Stimulated activated naive CD8-positive, alpha-beta T cell treated with anti-CD3 and anti-CD28 coated beads, Interleukin-15, Interleukin-2, amounts not matched to agents 100 ng/mL and 50 ng/mL, for 24 hours (primary cell): ENCODE data around the gene TMEM235.

Source experiments
- H3K27ac Mint-ChIP-seq: one replicate; pipeline ENCODE4 v1.8.0; 2021; ENCODE audit warnings: mild to moderate bottlenecking, mixed read lengths
- H3K27me3 Mint-ChIP-seq: one replicate; pipeline ENCODE4 v1.8.0; 2021; ENCODE audit warnings: mixed read lengths
- H3K36me3 Mint-ChIP-seq: one replicate; pipeline ENCODE4 v1.8.0; 2021; ENCODE audit warnings: low read depth, mixed read lengths
- H3K4me1 Mint-ChIP-seq: one replicate; pipeline ENCODE4 v1.8.0; 2021; ENCODE audit warnings: low read depth, mixed read lengths
- H3K4me3 Mint-ChIP-seq: one replicate; pipeline ENCODE4 v1.8.0; 2021; ENCODE audit warnings: mild to moderate bottlenecking, mixed read lengths
- H3K9me3 Mint-ChIP-seq: one replicate; pipeline ENCODE4 v1.8.0; 2021; ENCODE audit warnings: mixed read lengths

Gene TMEM235

GRCh38 chr17:78240012-78240655 lies 8.7 kb downstream of the TMEM235 start:
- peaks cover 3% of the 10 kb centered on the region for H3K4me1 Mint-ChIP-seq
- no peak overlapping the region for H3K4me3 Mint-ChIP-seq
- H3K27ac Mint-ChIP-seq = no peak overlapping the region
- H3K9me3 Mint-ChIP-seq = no peaks in the 10 kb centered on the region
- H3K36me3 Mint-ChIP-seq = no peaks in the 10 kb centered on the region
- H3K27me3 Mint-ChIP-seq = no peaks in the 10 kb centered on the region

- Mint-ChIP-seq H3K36me3 (no peaks in the 10 kb centered on the region), H3K9me3 (no peaks in the 10 kb centered on the region), H3K27ac (no peak overlapping the region)
Observed at GRCh38 chr17:78240839-78241238, 9.4 kb downstream of the TMEM235 start.

GRCh38 chr17:78241277-78242023 lies 10.0 kb downstream of the TMEM235 start:
- Mint-ChIP-seq H3K27ac (no peak overlapping the region), H3K4me3 (no peak overlapping the region), H3K9me3 (no peaks in the 10 kb centered on the region), H3K4me1 (peaks cover 3% of the 10 kb centered on the region), H3K36me3 (no peaks in the 10 kb centered on the region), H3K27me3 (no peaks in the 10 kb centered on the region)

More at GRCh38 chr17:78240839-78241238, 9.4 kb downstream of the TMEM235 start:
- H3K27me3 Mint-ChIP-seq = no peaks in the 10 kb centered on the region
- H3K4me3 Mint-ChIP-seq = no peak overlapping the region
- H3K4me1 Mint-ChIP-seq = peaks cover 3% of the 10 kb centered on the region

GRCh38 chr17:78242024-78242742 lies 10.8 kb downstream of the TMEM235 start:
- Mint-ChIP-seq H3K36me3 (no peaks in the 10 kb centered on the region), H3K4me3 (no peak overlapping the region), H3K27ac (no peak overlapping the region), H3K9me3 (no peaks in the 10 kb centered on the region), H3K27me3 (no peaks in the 10 kb centered on the region), H3K4me1 (peaks cover 3% of the 10 kb centered on the region)

- Mint-ChIP-seq H3K27ac (no peak overlapping the region), H3K4me1 (peaks cover 15% of the 10 kb centered on the region), H3K9me3 (no peaks in the 10 kb centered on the region), H3K27me3 (no peaks in the 10 kb centered on the region), H3K4me3 (no peak overlapping the region), H3K36me3 (no peaks in the 10 kb centered on the region)
Observed at GRCh38 chr17:78247304-78247703, 15.9 kb downstream of the TMEM235 start.

- Mint-ChIP-seq H3K27ac (no peak overlapping the region), H3K27me3 (no peaks in the 10 kb centered on the region)
Observed at GRCh38 chr17:78248051-78248914, 16.9 kb downstream of the TMEM235 start.

GRCh38 chr17:78249074-78249817 lies 17.8 kb downstream of the TMEM235 start:
- Mint-ChIP-seq H3K36me3 (no peaks in the 10 kb centered on the region), H3K27me3 (no peaks in the 10 kb centered on the region), H3K4me1 (peaks cover 27% of the 10 kb centered on the region), H3K4me3 (no peak overlapping the region), H3K27ac (no peak overlapping the region), H3K9me3 (no peaks in the 10 kb centered on the region)

More at GRCh38 chr17:78248051-78248914, 16.9 kb downstream of the TMEM235 start:
- H3K9me3 Mint-ChIP-seq = no peaks in the 10 kb centered on the region
- H3K36me3 Mint-ChIP-seq = no peaks in the 10 kb centered on the region
- no peak overlapping the region for H3K4me3 Mint-ChIP-seq
- H3K4me1 Mint-ChIP-seq = peaks cover 22% of the 10 kb centered on the region

GRCh38 chr17:78249818-78250806 lies 18.7 kb downstream of the TMEM235 start:
- H3K27me3 Mint-ChIP-seq = no peaks in the 10 kb centered on the region
- H3K27ac Mint-ChIP-seq = no peak overlapping the region
- H3K36me3 Mint-ChIP-seq = no peaks in the 10 kb centered on the region
- H3K9me3 Mint-ChIP-seq = no peaks in the 10 kb centered on the region
- peaks cover 30% of the 10 kb centered on the region for H3K4me1 Mint-ChIP-seq
- H3K4me3 Mint-ChIP-seq = no peak overlapping the region

- Mint-ChIP-seq H3K36me3 (no peaks in the 10 kb centered on the region), H3K9me3 (no peaks in the 10 kb centered on the region), H3K4me1 (peaks cover 30% of the 10 kb centered on the region), H3K27ac (no peak overlapping the region), H3K4me3 (no peak overlapping the region), H3K27me3 (no peaks in the 10 kb centered on the region)
Observed at GRCh38 chr17:78250891-78251772, 19.7 kb downstream of the TMEM235 start.

- Mint-ChIP-seq H3K4me3 (no peak overlapping the region), H3K9me3 (no peaks in the 10 kb centered on the region), H3K27me3 (no peaks in the 10 kb centered on the region), H3K4me1 (peaks cover 30% of the 10 kb centered on the region), H3K27ac (no peak overlapping the region), H3K36me3 (no peaks in the 10 kb centered on the region)
Observed at GRCh38 chr17:78251773-78252103, 20.3 kb downstream of the TMEM235 start.

GRCh38 chr17:78252111-78252634 lies 20.7 kb downstream of the TMEM235 start:
- peaks cover 30% of the 10 kb centered on the region for H3K4me1 Mint-ChIP-seq
- no peaks in the 10 kb centered on the region for H3K36me3 Mint-ChIP-seq
- no peak overlapping the region for H3K4me3 Mint-ChIP-seq
- no peaks in the 10 kb centered on the region for H3K9me3 Mint-ChIP-seq
- no peaks in the 10 kb centered on the region for H3K27me3 Mint-ChIP-seq
- H3K27ac Mint-ChIP-seq = no peak overlapping the region
